Hippocampal formation (tissue), 2 donors: ENCODE data around the gene CLDND1.

Source experiments
- DNase-seq, 2 donors: peaks; one replicate each; lab custom pipeline; 2025; lab: John Stamatoyannopoulos, UW

The CLDND1 gene

GRCh38 chr3:98551754-98552153, 29.1 kb upstream of the CLDND1 start:
- DNase-seq = no peak

GRCh38 chr3:98551236-98551635, 28.5 kb upstream of the CLDND1 start:
- no peak for DNase-seq

GRCh38 chr3:98550833-98551232, 28.1 kb upstream of the CLDND1 start:
- DNase-seq = no peak

- DNase-seq = no peak
Observed at GRCh38 chr3:98548544-98548943, 25.8 kb upstream of the CLDND1 start.

GRCh38 chr3:98545940-98546339, 23.2 kb upstream of the CLDND1 start:
- no peak for DNase-seq

GRCh38 chr3:98542623-98543022, 19.9 kb upstream of the CLDND1 start:
- no peak for DNase-seq

GRCh38 chr3:98541695-98542094, 19.0 kb upstream of the CLDND1 start:
- no peak for DNase-seq

- no peak for DNase-seq
Observed at GRCh38 chr3:98540346-98540745, 17.6 kb upstream of the CLDND1 start.

- DNase-seq = no peak
Observed at GRCh38 chr3:98536456-98537017, 13.8 kb upstream of the CLDND1 start.

GRCh38 chr3:98534734-98535133, 12.0 kb upstream of the CLDND1 start:
- DNase-seq = no peak

- DNase-seq = no peak
Observed at GRCh38 chr3:98534168-98534567, 11.5 kb upstream of the CLDND1 start.

- no peak for DNase-seq
Observed at GRCh38 chr3:98532709-98533571, 10.2 kb upstream of the CLDND1 start.

GRCh38 chr3:98532275-98532637, 9.6 kb upstream of the CLDND1 start:
- DNase-seq = no peak

- no peak for DNase-seq
Observed at GRCh38 chr3:98531622-98532274, 9.0 kb upstream of the CLDND1 start, which contains the start of gene GPR15. GPR15 (plus strand) TSS chr3:98531978; CDS start chr3:98532034, 56 bp downstream.

- no peak for DNase-seq
Observed at GRCh38 chr3:98530676-98531075, 8.0 kb upstream of the CLDND1 start.

- DNase-seq = no peak
Observed at GRCh38 chr3:98529856-98530459, 7.3 kb upstream of the CLDND1 start.

GRCh38 chr3:98528474-98529346, 6.0 kb upstream of the CLDND1 start:
- no peak for DNase-seq

- no peak for DNase-seq
Observed at GRCh38 chr3:98525494-98525893, 2.8 kb upstream of the CLDND1 start.

GRCh38 chr3:98521897-98522543, 682 bp downstream of the CLDND1 start:
- peak in 1 of 2 donors; percentile 57 for DNase-seq

GRCh38 chr3:98519351-98519750, 3.4 kb downstream of the CLDND1 start:
- no peak for DNase-seq

- peak; percentile 40 to 93 for DNase-seq
Observed at GRCh38 chr3:98518816-98519215, 3.9 kb downstream of the CLDND1 start.
